Liver (tissue), 9 donors: Measurements from ENCODE around the gene TTLL12. TPM values are rescaled to one million over a fixed set of nuclear protein-coding genes. Genes with fewer than 3 reads are reported as not detected.

ENCODE experiments used
- DNase-seq: peaks from one replicate; pipeline ENCODE4 v3.0.0-alpha.2; 2017; ENCODE audit warnings: low spot score
- H3K27ac ChIP-seq, 2 donors: one replicate each; pipeline ENCODE4 v1.7.0; 2013; ENCODE audit warnings: inconsistent platforms in 2 of 2, low read length in 2 of 2, control low read depth in 1 of 2, low read depth in 1 of 2, mild to moderate bottlenecking in 1 of 2
- H3K27me3 ChIP-seq, 4 donors: one replicate each; pipeline versions ENCODE4 v1.6.1 to v1.7.0; 2013; ENCODE audit warnings: low read length in 3 of 4, inconsistent platforms in 1 of 4, mild to moderate bottlenecking in 1 of 4, moderate library complexity in 1 of 4; ENCODE audit not compliant: control insufficient read depth in 4 of 4, insufficient read depth in 4 of 4
- H3K36me3 ChIP-seq, 4 donors: one replicate each; pipeline versions ENCODE4 v1.6.1 to v1.7.0; 2013; ENCODE audit warnings: low read length in 3 of 4, mild to moderate bottlenecking in 3 of 4, low read depth in 1 of 4, moderate library complexity in 1 of 4; ENCODE audit not compliant: control insufficient read depth in 4 of 4, insufficient read depth in 3 of 4
- H3K4me1 ChIP-seq, 4 donors: one replicate each; pipeline versions ENCODE4 v1.6.1 to v1.7.0; 2013; ENCODE audit warnings: low read length in 3 of 4, mild to moderate bottlenecking in 3 of 4, moderate library complexity in 1 of 4; ENCODE audit not compliant: control insufficient read depth in 4 of 4, insufficient read depth in 4 of 4
- H3K4me3 ChIP-seq, 3 donors: one replicate each; pipeline versions ENCODE4 v1.6.1 to v1.7.0; 2013; ENCODE audit warnings: low read length in 3 of 3, control low read depth in 1 of 3, low read depth in 1 of 3, mild to moderate bottlenecking in 1 of 3
- H3K9ac ChIP-seq, 2 donors: one replicate each; pipeline ENCODE4 v1.7.0; 2013; ENCODE audit warnings: low read length in 2 of 2, mild to moderate bottlenecking in 2 of 2, moderate library complexity in 2 of 2, control low read depth in 1 of 2, low read depth in 1 of 2
- H3K9me3 ChIP-seq, 4 donors: one replicate each; pipeline versions ENCODE4 v1.6.1 to v1.7.0; 2013; ENCODE audit warnings: low read length in 3 of 4; ENCODE audit not compliant: control insufficient read depth in 4 of 4
- ATF3 ChIP-seq: IDR thresholded peaks from 2 replicates; pipeline ENCODE4 v1.6.1; 2016; ENCODE audit warnings: antibody characterized with exemption
- EGR1 ChIP-seq, 2 donors: IDR thresholded peaks; 2 replicates each; pipeline ENCODE4 v1.6.1; 2016 to 2018; ENCODE audit warnings: antibody characterized with exemption in 2 of 2, low read depth in 2 of 2
- FOXA1 ChIP-seq: IDR thresholded peaks from 2 replicates; pipeline ENCODE4 v1.6.1; 2016; ENCODE audit warnings: antibody characterized with exemption
- FOXA2 ChIP-seq: IDR thresholded peaks from 2 replicates; pipeline ENCODE4 v1.6.1; 2016; ENCODE audit warnings: antibody characterized with exemption
- GABPA ChIP-seq, 2 donors: IDR thresholded peaks in 1 of 2; conservative IDR thresholded peaks in 1 of 2; 2 replicates each; pipeline ENCODE4 v1.6.1; 2016; ENCODE audit warnings: antibody characterized with exemption in 2 of 2, mild to moderate bottlenecking in 1 of 2, moderate library complexity in 1 of 2
- HNF4A ChIP-seq, 2 donors: conservative IDR thresholded peaks; 2 replicates each; pipeline ENCODE4 v1.6.1; 2016; ENCODE audit warnings: antibody characterized with exemption in 2 of 2, mild to moderate bottlenecking in 2 of 2
- HNF4G ChIP-seq: IDR thresholded peaks from 2 replicates; pipeline ENCODE4 v1.6.1; 2016; ENCODE audit warnings: antibody characterized with exemption
- JUND ChIP-seq, 2 donors: IDR thresholded peaks; 2 replicates each; pipeline ENCODE4 v1.6.1; 2016; ENCODE audit warnings: antibody characterized with exemption in 2 of 2
- MAX ChIP-seq: IDR thresholded peaks from 2 replicates; pipeline ENCODE4 v1.6.1; 2016; ENCODE audit warnings: antibody characterized with exemption
- NR2F2 ChIP-seq: IDR thresholded peaks from 2 replicates; pipeline ENCODE4 v1.6.1; 2016; ENCODE audit warnings: antibody characterized with exemption
- RAD21 ChIP-seq, 2 donors: IDR thresholded peaks; 2 replicates each; pipeline ENCODE4 v1.6.1; 2016; ENCODE audit warnings: antibody characterized with exemption in 2 of 2, mild to moderate bottlenecking in 2 of 2
- REST ChIP-seq: IDR thresholded peaks from 2 replicates; pipeline ENCODE4 v1.6.1; 2016; ENCODE audit warnings: antibody characterized with exemption, mild to moderate bottlenecking
- RXRA ChIP-seq, 2 donors: IDR thresholded peaks; 2 replicates each; pipeline ENCODE4 v1.6.1; 2017 to 2018; ENCODE audit warnings: antibody characterized with exemption in 2 of 2, mild to moderate bottlenecking in 1 of 2
- SP1 ChIP-seq: IDR thresholded peaks from 2 replicates; pipeline ENCODE4 v1.6.1; 2018; ENCODE audit warnings: antibody characterized with exemption, mild to moderate bottlenecking
- TAF1 ChIP-seq: conservative IDR thresholded peaks from 2 replicates; pipeline ENCODE4 v1.6.1; 2016; ENCODE audit warnings: antibody characterized with exemption, mild to moderate bottlenecking
- YY1 ChIP-seq: IDR thresholded peaks from 2 replicates; pipeline ENCODE4 v1.6.1; 2016; ENCODE audit warnings: antibody characterized with exemption, mild to moderate bottlenecking
- ZBTB33 ChIP-seq: IDR thresholded peaks from 2 replicates; pipeline ENCODE4 v1.6.1; 2016; ENCODE audit warnings: antibody characterized with exemption
- whole genome bisulfite sequencing: extraction: QIAGEN DNeasy Blood & Tissue Kit; methylation state at CpG from one replicate; pipeline ENCODE4 v1.1.7; 2013; 5-methylcytosine and 5-hydroxymethylcytosine counted together
- polyA plus RNA-seq, 2 donors: library from polyadenylated mRNA; stranded (reverse) in 1 of 2; unstranded in 1 of 2; fragments of 200-250 nt in 1 of 2; fragments of >200 nt in 1 of 2; fragmentation: Nextera tagmentation in 1 of 2; extraction: Ambion mirVana in 1 of 2; gene quantifications; one replicate each; pipeline versions ENCODE4 v1.2.1 to v1.2.3, GENCODE V29; 2013 to 2015
- total RNA-seq, 2 donors: library from RNA; depleted of rRNA; stranded (reverse); fragments of >200 nt; gene quantifications; one replicate each; pipeline ENCODE4 v1.2.3, GENCODE V29; 2014
- TF ChIP-seq, protein P1 (sequence below): fragments of 150-350 bp; IDR thresholded peaks from 2 replicates; pipeline ENCODE4 v1.5.1; 2017; ENCODE audit warnings: improper control_type of control experiment, low read depth, low read length; ENCODE audit not compliant: missing input control
- donor health status: healthy.
- donor health status: healthy.
- donor health status: healthy.
- donor health status: healthy.
- donor health status: healthy.

TTLL12 gene
- total and polyA plus RNA-seq, 4 donors, result 13.7 to 43.9 (median 20.5) TPM

DNA sequence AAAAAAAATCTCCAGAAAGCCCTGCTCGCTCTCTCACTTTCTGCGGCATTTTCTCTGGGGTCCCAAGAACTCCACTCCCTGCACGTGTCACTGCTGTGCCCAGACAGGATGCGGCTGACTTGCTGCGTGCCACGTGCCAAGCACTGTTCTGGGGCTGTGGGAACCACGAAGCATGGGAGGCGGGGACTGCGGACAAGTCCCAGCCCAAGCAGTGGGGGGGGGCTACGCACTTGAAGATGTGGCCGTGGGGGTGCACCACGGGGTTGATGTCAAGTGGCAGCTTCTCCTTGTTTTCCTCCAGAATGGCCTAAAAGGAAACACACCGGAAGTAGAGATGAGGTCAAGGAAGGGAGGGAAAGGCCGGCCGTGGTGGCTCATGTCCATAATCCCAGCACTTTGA lies 10.8 kb downstream of the TTLL12 start:
- TF ChIP-seq ATF3 (no peak), MAX (no peak), FOXA2 (no peak), FOXA1 (no peak), REST (no peak), HNF4G (no peak), NR2F2 (no peak), SP1 (no peak), ZBTB33 (no peak), TAF1 (no peak), RXRA (IDR thresholded peaks at IDR 0.05) (no peak), EGR1 (IDR thresholded peaks at IDR 0.05; ENCODE audit: low read depth in 2 of 2) (no peak), RAD21 (IDR thresholded peaks at IDR 0.05) (no peak), YY1 (no peak), JUND (IDR thresholded peaks at IDR 0.05) (no peak), HNF4A (conservative IDR thresholded peaks at IDR 0.05) (no peak), GABPA (IDR thresholded peaks at IDR 0.05 in 1 of 2, conservative IDR thresholded peaks at IDR 0.05 in 1 of 2) (no peak)
- TF ChIP-seq, protein P1, sequence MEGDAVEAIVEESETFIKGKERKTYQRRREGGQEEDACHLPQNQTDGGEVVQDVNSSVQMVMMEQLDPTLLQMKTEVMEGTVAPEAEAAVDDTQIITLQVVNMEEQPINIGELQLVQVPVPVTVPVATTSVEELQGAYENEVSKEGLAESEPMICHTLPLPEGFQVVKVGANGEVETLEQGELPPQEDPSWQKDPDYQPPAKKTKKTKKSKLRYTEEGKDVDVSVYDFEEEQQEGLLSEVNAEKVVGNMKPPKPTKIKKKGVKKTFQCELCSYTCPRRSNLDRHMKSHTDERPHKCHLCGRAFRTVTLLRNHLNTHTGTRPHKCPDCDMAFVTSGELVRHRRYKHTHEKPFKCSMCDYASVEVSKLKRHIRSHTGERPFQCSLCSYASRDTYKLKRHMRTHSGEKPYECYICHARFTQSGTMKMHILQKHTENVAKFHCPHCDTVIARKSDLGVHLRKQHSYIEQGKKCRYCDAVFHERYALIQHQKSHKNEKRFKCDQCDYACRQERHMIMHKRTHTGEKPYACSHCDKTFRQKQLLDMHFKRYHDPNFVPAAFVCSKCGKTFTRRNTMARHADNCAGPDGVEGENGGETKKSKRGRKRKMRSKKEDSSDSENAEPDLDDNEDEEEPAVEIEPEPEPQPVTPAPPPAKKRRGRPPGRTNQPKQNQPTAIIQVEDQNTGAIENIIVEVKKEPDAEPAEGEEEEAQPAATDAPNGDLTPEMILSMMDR, result no peak
- 85% methylated on average over 15 of the region's 15 CpGs for WGBS
- Histone ChIP-seq H3K27ac (no peak overlapping the region), H3K4me3 (no peak overlapping the region), H3K4me1 (no peaks in the 10 kb centered on the region), H3K9ac (no peak overlapping the region), H3K27me3 (no peaks in the 10 kb centered on the region), H3K9me3 (no peaks in the 10 kb centered on the region), H3K36me3 (peaks cover 20 to 64% (median 26%) of the 10 kb centered on the region in 4 donors)
- no peak for DNase-seq
